K562 (cell line): ENCODE measurements around the gene ALOX5. TPM values are rescaled to one million over a fixed set of nuclear protein-coding genes. Genes with fewer than 3 reads are reported as not detected.
A peak's percentile ranks its signal among the peaks of the same experiment; 100 is the strongest.

ENCODE experiments used
- MAFG ChIP-seq: fragments of 450-650 bp; conservative IDR thresholded peaks from 2 replicates; pipeline ENCODE4 v1.6.1; 2016; ENCODE audit warnings: missing genetic modification characterization, missing compliant biosample characterization
- MECOM ChIP-seq: fragments of 250-450 bp; sonication (Bioruptor Pico); IDR thresholded peaks from 2 replicates; pipeline ENCODE4 v1.8.0; 2022; ENCODE audit warnings: inconsistent platforms
- NR3C1 ChIP-seq: sonication (generic); formaldehyde crosslinking; IDR thresholded peaks from 2 replicates; pipeline ENCODE4 v1.8.1; 2022; ENCODE audit warnings: missing genetic modification reagents
- NRF1 ChIP-seq, 2 experiments: fragments of 450-650 bp; IDR thresholded peaks in 1 of 2; conservative IDR thresholded peaks in 1 of 2; 2 replicates each; pipeline ENCODE4 v1.6.1; 2014; ENCODE audit warnings: mild to moderate bottlenecking in 2 of 2
- RCOR1 ChIP-seq, 2 experiments: IDR thresholded peaks; 2 replicates each; pipeline ENCODE4 v1.6.1; 2012; ENCODE audit warnings: low read depth in 2 of 2, low read length in 2 of 2, borderline replicate concordance in 1 of 2, improper control_type of control experiment in 1 of 2
- SMARCE1 ChIP-seq: fragments of 450-650 bp; IDR thresholded peaks from 2 replicates; pipeline ENCODE4 v1.7.1; 2016; ENCODE audit warnings: mild to moderate bottlenecking
- TBP ChIP-seq: optimal IDR thresholded peaks from 2 replicates; pipeline ENCODE3; 2011; ENCODE audit warnings: low read depth, low read length, improper control_type of control experiment
- VEZF1 ChIP-seq: fragments of 200-800 bp; sonication (Bioruptor generic); IDR thresholded peaks from 2 replicates; pipeline ENCODE4 v1.6.1; 2017; ENCODE audit warnings: missing genetic modification characterization, missing compliant biosample characterization
- polyA plus RNA-seq, 8 experiments: library from polyadenylated mRNA; depleted of rRNA in 4 of 8; stranded (reverse) in 5 of 8; unstranded in 3 of 8; fragments of >200 nt; fragmentation: Nextera tagmentation in 2 of 8; fragmentation: Illumina TruSeq in 1 of 8; extraction: Ambion mirVana in 2 of 8; extraction: Trizol in 1 of 8; gene quantifications; 2 replicates each; pipeline versions ENCODE4 v1.2.1 to v1.2.3, GENCODE V29; 2011 to 2014; ENCODE audit warnings: inconsistent platforms in 1 of 8, missing spikeins in 1 of 8
- total RNA-seq, 7 experiments: library from RNA; depleted of rRNA in 6 of 7; stranded (reverse); fragments of >200 nt in 6 of 7; fragmentation: Illumina TruSeq in 2 of 7; extraction: Trizol in 2 of 7; gene quantifications; 2 replicates each; pipeline versions ENCODE4 v1.2.1 to v1.2.3, GENCODE V29; 2011 to 2021; ENCODE audit warnings: low replicate concordance in 1 of 7
- TF ChIP-seq, protein P1 (sequence below): fragments of 250-450 bp; sonication (Bioruptor Pico); IDR thresholded peaks from 2 replicates; pipeline ENCODE4 v1.4.0; 2020; ENCODE audit warnings: mild to moderate bottlenecking, moderate library complexity, borderline replicate concordance

ALOX5 gene
- total and polyA plus RNA-seq, 9 of the 15 experiments (the other 6 are each of a cell fraction or from before 2014, with no cell fraction given): 0.10 to 2.4 (median 1.4) TPM

GRCh38 chr10:45404087-45404769 is 30.2 kb downstream of the ALOX5 start (continued):
- no peak for TF ChIP-seq TBP
- TF ChIP-seq MECOM (CRISPR knock-in tag): peak; percentile 64; the same call in 1 of the 2 replicates
- no peak for TF ChIP-seq NR3C1 (CRISPR knock-in tag)
- TF ChIP-seq, protein P1, sequence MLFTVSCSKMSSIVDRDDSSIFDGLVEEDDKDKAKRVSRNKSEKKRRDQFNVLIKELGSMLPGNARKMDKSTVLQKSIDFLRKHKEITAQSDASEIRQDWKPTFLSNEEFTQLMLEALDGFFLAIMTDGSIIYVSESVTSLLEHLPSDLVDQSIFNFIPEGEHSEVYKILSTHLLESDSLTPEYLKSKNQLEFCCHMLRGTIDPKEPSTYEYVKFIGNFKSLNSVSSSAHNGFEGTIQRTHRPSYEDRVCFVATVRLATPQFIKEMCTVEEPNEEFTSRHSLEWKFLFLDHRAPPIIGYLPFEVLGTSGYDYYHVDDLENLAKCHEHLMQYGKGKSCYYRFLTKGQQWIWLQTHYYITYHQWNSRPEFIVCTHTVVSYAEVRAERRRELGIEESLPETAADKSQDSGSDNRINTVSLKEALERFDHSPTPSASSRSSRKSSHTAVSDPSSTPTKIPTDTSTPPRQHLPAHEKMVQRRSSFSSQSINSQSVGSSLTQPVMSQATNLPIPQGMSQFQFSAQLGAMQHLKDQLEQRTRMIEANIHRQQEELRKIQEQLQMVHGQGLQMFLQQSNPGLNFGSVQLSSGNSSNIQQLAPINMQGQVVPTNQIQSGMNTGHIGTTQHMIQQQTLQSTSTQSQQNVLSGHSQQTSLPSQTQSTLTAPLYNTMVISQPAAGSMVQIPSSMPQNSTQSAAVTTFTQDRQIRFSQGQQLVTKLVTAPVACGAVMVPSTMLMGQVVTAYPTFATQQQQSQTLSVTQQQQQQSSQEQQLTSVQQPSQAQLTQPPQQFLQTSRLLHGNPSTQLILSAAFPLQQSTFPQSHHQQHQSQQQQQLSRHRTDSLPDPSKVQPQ (CRISPR knock-in tag): no peak
- 0 out of 2 replicates have a peak, but pooled peaks have one; percentile 14 for TF ChIP-seq MAFG (tag)
- peak in 1 of 2 experiments; percentile 54; a peak in 2 of 4 replicates for TF ChIP-seq RCOR1 (IDR thresholded peaks at IDR 0.05; ENCODE audit: borderline replicate concordance in 1 of 2, low read depth in 2 of 2, low read length in 2 of 2)
- peak; percentile 33; the same call in 1 of the 2 replicates for TF ChIP-seq VEZF1
- peak in 1 of 2 experiments; percentile 28; a peak in 2 of 4 replicates for TF ChIP-seq NRF1 (conservative IDR thresholded peaks at IDR 0.05 in 1 of 2, IDR thresholded peaks at IDR 0.05 in 1 of 2)
- TF ChIP-seq SMARCE1: peak; percentile 80; the same call in 1 of the 2 replicates
